HG02970 (cell line): ENCODE results near the gene GASK1B.

Experiments
- ATAC-seq: cut with Tn5 transposase; IDR thresholded peaks from one replicate; pipeline ENCODE4 v1.9.1; 2021; ENCODE audit warnings: mild to moderate bottlenecking, moderate library complexity, moderate number of reproducible peaks; ENCODE audit not compliant: unreplicated experiment, low FRiP score

GASK1B gene

GRCh38 chr4:158172261-158173258 lies at the start of gene GASK1B:
Gene GASK1B (minus strand): TSS chr4:158173025. CDS start chr4:158171375, 1,650 bp downstream.
- no peak for ATAC-seq

- ATAC-seq = no peak
Measured at GRCh38 chr4:158219623-158220022, 46.8 kb upstream of the GASK1B start.

GRCh38 chr4:158217763-158218162 lies 44.9 kb upstream of the GASK1B start:
- no peak for ATAC-seq

GRCh38 chr4:158214856-158215255 lies 42.0 kb upstream of the GASK1B start:
- no peak for ATAC-seq

GRCh38 chr4:158213466-158213865 lies 40.6 kb upstream of the GASK1B start:
- ATAC-seq = no peak

- no peak for ATAC-seq
Measured at GRCh38 chr4:158211222-158211621, 38.4 kb upstream of the GASK1B start.

GRCh38 chr4:158209825-158210807 lies 37.3 kb upstream of the GASK1B start, which contains the start of gene TMEM144:
Gene TMEM144 (plus strand): TSS chr4:158210486. CDS start chr4:158212668, 2,182 bp downstream.
- ATAC-seq = peak; percentile 79

GRCh38 chr4:158208963-158209640 lies 36.3 kb upstream of the GASK1B start:
- no peak for ATAC-seq

GRCh38 chr4:158203929-158204328 lies 31.1 kb upstream of the GASK1B start:
- ATAC-seq = no peak

GRCh38 chr4:158203436-158203835 lies 30.6 kb upstream of the GASK1B start:
- no peak for ATAC-seq

- no peak for ATAC-seq
Measured at GRCh38 chr4:158202481-158202880, 29.7 kb upstream of the GASK1B start.

GRCh38 chr4:158201876-158202275 lies 29.1 kb upstream of the GASK1B start:
- no peak for ATAC-seq

GRCh38 chr4:158201322-158201721 lies 28.5 kb upstream of the GASK1B start:
- ATAC-seq = no peak

- ATAC-seq = no peak
Measured at GRCh38 chr4:158200214-158200613, 27.4 kb upstream of the GASK1B start.

- ATAC-seq = no peak
Measured at GRCh38 chr4:158197194-158197776, 24.5 kb upstream of the GASK1B start.

GRCh38 chr4:158195297-158195696 lies 22.5 kb upstream of the GASK1B start:
- ATAC-seq = no peak

- no peak for ATAC-seq
Measured at GRCh38 chr4:158193171-158193749, 20.4 kb upstream of the GASK1B start.

GRCh38 chr4:158192439-158193158 lies 19.8 kb upstream of the GASK1B start:
- no peak for ATAC-seq

- ATAC-seq = no peak
Measured at GRCh38 chr4:158190718-158191117, 17.9 kb upstream of the GASK1B start.
